NT2/D1 (cell line): ENCODE measurements around the gene NUP133.

Experiments used
- SUZ12 ChIP-seq: IDR thresholded peaks from 2 replicates; pipeline ENCODE4 v1.6.1; 2011; ENCODE audit not compliant: insufficient read length, insufficient read depth; ENCODE audit errors: extremely low read depth
- ZNF274 ChIP-seq: IDR thresholded peaks from 2 replicates; pipeline ENCODE4 v1.6.1; 2011; ENCODE audit warnings: mild to moderate bottlenecking, low read depth, low read length

GRCh38 chr1:229470406-229471043, 37.6 kb downstream of the NUP133 start:
- TF ChIP-seq SUZ12 (no peak), ZNF274 (no peak)
